ENCODE measurements around the gene OR4D9. TPM values are rescaled to one million over a fixed set of nuclear protein-coding genes. Genes with fewer than 3 reads are reported as not detected.

The OR4D9 gene
- total RNA-seq, 1 experiment from 2014 or later: not detected

DNA sequence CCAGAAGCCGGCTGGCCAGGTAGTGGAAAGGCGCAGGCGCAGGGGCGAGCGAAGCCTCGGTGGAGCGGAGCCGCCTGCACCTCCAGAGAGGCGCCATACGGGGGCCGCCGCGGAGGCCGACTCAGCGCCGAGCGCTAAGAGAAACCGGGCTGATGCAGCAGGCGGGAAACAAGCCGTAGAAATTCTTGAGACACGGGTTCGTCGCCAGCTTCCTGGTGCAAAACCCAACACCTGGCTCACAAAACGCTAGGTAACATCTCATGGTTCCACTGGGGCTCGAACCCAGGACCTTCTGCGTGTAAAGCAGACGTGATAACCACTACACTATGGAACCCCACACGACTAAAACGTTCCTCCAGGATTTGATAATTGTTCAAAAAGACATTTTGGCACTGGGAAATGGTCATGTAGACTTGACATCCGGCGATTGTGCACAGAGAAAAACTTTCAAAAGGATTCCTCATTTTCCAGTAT lies 39.1 kb downstream of the OR4D9 start:
- H3K27me3 ChIP-seq (ENCODE audit: control insufficient read depth, insufficient read depth, low read length): no peaks in the 10 kb centered on the region
- peaks cover 18% of the 10 kb centered on the region for H3K4me1 ChIP-seq (ENCODE audit: control insufficient read depth, insufficient read depth, low read length)
- no peaks in the 10 kb centered on the region for H3K36me3 ChIP-seq (ENCODE audit: control insufficient read depth, insufficient read depth, low read length)
- H3K27ac ChIP-seq (ENCODE audit: low read length): peak overlapping the region; percentile 94
- in situ Hi-C loops (cut with HindIII; ENCODE audit: low pct_unique_long_range_greater_than_20kb, low sequenced_read_pairs): no loop called here
- ChIA-PET POLR2A (interaction anchor here (0.5 kb wide), 1 partner anchor 14 kb away, joined by 7 read pairs; no protein-coding TSS in a partner anchor), CTCF (interaction anchor here (0.6 kb wide), 1 partner anchor 902 kb away, joined by 5 read pairs; no protein-coding TSS in a partner anchor)
- no peaks in the 10 kb centered on the region for H3K9me3 ChIP-seq (ENCODE audit: control insufficient read depth, insufficient read depth, low read depth, low read length)
- TF ChIP-seq, protein P1, sequence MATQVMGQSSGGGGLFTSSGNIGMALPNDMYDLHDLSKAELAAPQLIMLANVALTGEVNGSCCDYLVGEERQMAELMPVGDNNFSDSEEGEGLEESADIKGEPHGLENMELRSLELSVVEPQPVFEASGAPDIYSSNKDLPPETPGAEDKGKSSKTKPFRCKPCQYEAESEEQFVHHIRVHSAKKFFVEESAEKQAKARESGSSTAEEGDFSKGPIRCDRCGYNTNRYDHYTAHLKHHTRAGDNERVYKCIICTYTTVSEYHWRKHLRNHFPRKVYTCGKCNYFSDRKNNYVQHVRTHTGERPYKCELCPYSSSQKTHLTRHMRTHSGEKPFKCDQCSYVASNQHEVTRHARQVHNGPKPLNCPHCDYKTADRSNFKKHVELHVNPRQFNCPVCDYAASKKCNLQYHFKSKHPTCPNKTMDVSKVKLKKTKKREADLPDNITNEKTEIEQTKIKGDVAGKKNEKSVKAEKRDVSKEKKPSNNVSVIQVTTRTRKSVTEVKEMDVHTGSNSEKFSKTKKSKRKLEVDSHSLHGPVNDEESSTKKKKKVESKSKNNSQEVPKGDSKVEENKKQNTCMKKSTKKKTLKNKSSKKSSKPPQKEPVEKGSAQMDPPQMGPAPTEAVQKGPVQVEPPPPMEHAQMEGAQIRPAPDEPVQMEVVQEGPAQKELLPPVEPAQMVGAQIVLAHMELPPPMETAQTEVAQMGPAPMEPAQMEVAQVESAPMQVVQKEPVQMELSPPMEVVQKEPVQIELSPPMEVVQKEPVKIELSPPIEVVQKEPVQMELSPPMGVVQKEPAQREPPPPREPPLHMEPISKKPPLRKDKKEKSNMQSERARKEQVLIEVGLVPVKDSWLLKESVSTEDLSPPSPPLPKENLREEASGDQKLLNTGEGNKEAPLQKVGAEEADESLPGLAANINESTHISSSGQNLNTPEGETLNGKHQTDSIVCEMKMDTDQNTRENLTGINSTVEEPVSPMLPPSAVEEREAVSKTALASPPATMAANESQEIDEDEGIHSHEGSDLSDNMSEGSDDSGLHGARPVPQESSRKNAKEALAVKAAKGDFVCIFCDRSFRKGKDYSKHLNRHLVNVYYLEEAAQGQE (IDR thresholded peaks at IDR 0.05; ENCODE audit: insufficient read depth in 1 of 2, low read depth in 2 of 2, low read length in 1 of 2): no peak
- TF ChIP-seq SIN3A (IDR thresholded peaks at IDR 0.05; ENCODE audit: borderline replicate concordance, insufficient read depth, low read depth, low read length): 0 out of 2 replicates have a peak, but pooled peaks have one; percentile 20
- peak; percentile 67 for TF ChIP-seq CTCF (IDR thresholded peaks at IDR 0.05)
- TF ChIP-seq POLR2AphosphoS5 (IDR thresholded peaks at IDR 0.05; ENCODE audit: low read depth, low read length): peak; percentile 71; the same call in 1 of the 2 replicates
- no peak for TF ChIP-seq TCF7L2 (IDR thresholded peaks at IDR 0.05; ENCODE audit: low read depth, low read length)
- ATAC-seq: peak; percentile 90
- BruUV-seq (replicated peaks): no TSS peak
- peak overlapping the region; percentile 89 to 95 for H3K4me3 ChIP-seq (ENCODE audit: low read depth in 2 of 2, low read length in 2 of 2)
- intact Hi-C loops (cut with micrococcal nuclease; ENCODE audit: unreplicated experiment): loop anchor here (5.0 to 10.0 kb wide), 2 partner anchors 117 to 224 kb away; partner anchors contain the start of gene PATL1
- peak; percentile 97 for DNase-seq (ENCODE audit: low read depth, low spot score)

- POLR2A ChIA-PET: no interaction called here
- Histone ChIP-seq H3K27me3 (ENCODE audit: control insufficient read depth, insufficient read depth, low read length) (no peaks in the 10 kb centered on the region), H3K4me1 (ENCODE audit: control insufficient read depth, insufficient read depth, low read length) (peaks cover 12% of the 10 kb centered on the region), H3K9me3 (ENCODE audit: control insufficient read depth, insufficient read depth, low read depth, low read length) (no peaks in the 10 kb centered on the region), H3K4me3 (ENCODE audit: low read depth in 2 of 2, low read length in 2 of 2) (peak overlapping the region; percentile 89 to 95), H3K36me3 (ENCODE audit: control insufficient read depth, insufficient read depth, low read length) (no peaks in the 10 kb centered on the region), H3K27ac (ENCODE audit: low read length) (peak overlapping the region; percentile 94)
- CTCF ChIA-PET: no interaction called here
- intact Hi-C loops (cut with micrococcal nuclease; ENCODE audit: unreplicated experiment): loop anchor here (5.0 to 10.0 kb wide), 2 partner anchors 116 to 224 kb away; partner anchors contain the start of gene PATL1
- in situ Hi-C loops (cut with HindIII; ENCODE audit: low pct_unique_long_range_greater_than_20kb, low sequenced_read_pairs): no loop called here
- TF ChIP-seq CTCF (IDR thresholded peaks at IDR 0.05) (no peak), TCF7L2 (IDR thresholded peaks at IDR 0.05; ENCODE audit: low read depth, low read length) (peak; percentile 21; the same call in 1 of the 2 replicates), POLR2AphosphoS5 (IDR thresholded peaks at IDR 0.05; ENCODE audit: low read depth, low read length) (0 out of 2 replicates have a peak, but pooled peaks have one; percentile 42)
- TF ChIP-seq, protein P1 (IDR thresholded peaks at IDR 0.05; ENCODE audit: insufficient read depth in 1 of 2, low read depth in 2 of 2, low read length in 1 of 2): no peak
- ATAC-seq (peak; percentile 71), DNase-seq (ENCODE audit: low read depth, low spot score) (no peak)
- BruUV-seq (replicated peaks): no TSS peak
Measured at GRCh38 chr11:59550842-59551658, 39.7 kb downstream of the OR4D9 start.
